Suprapubic skin (tissue), 3 donors: ENCODE measurements around the gene TRAIP.

Source experiments
- EP300 ChIP-seq: sonication (generic); formaldehyde crosslinking; IDR thresholded peaks from one replicate; pipeline ENCODE4 v1.6.1; 2017; ENCODE audit warnings: antibody characterized with exemption
- POLR2A ChIP-seq, 2 donors: fragments of 450-650 bp; IDR thresholded peaks; one replicate each; pipeline ENCODE4 v1.6.1; 2017; ENCODE audit warnings: antibody characterized with exemption in 2 of 2, mild to moderate bottlenecking in 2 of 2, moderate library complexity in 2 of 2
- TF ChIP-seq, protein P1 (sequence below), 2 donors: fragments of 200-600 bp in 1 of 2; fragments of 450-650 bp in 1 of 2; sonication (generic) in 1 of 2; IDR thresholded peaks; one replicate each; pipeline ENCODE4 v1.5.1; 2016 to 2019; ENCODE audit warnings: antibody characterized with exemption in 2 of 2, mild to moderate bottlenecking in 1 of 2, moderate library complexity in 1 of 2

DNA sequence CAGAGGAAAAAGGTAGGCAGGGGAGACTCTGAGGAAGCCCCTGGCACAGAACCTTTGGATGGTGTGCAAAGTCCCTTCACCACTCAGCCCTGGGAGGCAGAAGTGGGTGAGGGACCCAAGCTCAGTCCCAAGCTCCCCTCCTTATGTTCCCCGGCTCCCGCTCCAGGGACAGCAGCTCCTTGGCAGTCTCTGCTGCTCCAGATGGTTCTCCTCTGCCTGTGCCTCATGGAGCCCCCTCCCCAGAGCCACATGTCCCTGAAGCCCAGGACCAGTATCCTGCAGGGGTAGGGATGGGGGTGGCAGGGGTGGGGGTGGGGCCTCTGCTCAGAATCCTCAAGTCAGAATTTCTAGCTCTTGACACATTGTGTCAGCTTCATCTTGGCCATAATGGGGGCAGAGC is 21.4 kb upstream of the TRAIP start:
- TF ChIP-seq, protein P1, sequence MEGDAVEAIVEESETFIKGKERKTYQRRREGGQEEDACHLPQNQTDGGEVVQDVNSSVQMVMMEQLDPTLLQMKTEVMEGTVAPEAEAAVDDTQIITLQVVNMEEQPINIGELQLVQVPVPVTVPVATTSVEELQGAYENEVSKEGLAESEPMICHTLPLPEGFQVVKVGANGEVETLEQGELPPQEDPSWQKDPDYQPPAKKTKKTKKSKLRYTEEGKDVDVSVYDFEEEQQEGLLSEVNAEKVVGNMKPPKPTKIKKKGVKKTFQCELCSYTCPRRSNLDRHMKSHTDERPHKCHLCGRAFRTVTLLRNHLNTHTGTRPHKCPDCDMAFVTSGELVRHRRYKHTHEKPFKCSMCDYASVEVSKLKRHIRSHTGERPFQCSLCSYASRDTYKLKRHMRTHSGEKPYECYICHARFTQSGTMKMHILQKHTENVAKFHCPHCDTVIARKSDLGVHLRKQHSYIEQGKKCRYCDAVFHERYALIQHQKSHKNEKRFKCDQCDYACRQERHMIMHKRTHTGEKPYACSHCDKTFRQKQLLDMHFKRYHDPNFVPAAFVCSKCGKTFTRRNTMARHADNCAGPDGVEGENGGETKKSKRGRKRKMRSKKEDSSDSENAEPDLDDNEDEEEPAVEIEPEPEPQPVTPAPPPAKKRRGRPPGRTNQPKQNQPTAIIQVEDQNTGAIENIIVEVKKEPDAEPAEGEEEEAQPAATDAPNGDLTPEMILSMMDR (IDR thresholded peaks at IDR 0.05) = no peak
- no peak for TF ChIP-seq POLR2A (IDR thresholded peaks at IDR 0.05)
- TF ChIP-seq EP300 = no peak
